ENCODE measurements around the gene TOX2.

TOX2 gene

DNA sequence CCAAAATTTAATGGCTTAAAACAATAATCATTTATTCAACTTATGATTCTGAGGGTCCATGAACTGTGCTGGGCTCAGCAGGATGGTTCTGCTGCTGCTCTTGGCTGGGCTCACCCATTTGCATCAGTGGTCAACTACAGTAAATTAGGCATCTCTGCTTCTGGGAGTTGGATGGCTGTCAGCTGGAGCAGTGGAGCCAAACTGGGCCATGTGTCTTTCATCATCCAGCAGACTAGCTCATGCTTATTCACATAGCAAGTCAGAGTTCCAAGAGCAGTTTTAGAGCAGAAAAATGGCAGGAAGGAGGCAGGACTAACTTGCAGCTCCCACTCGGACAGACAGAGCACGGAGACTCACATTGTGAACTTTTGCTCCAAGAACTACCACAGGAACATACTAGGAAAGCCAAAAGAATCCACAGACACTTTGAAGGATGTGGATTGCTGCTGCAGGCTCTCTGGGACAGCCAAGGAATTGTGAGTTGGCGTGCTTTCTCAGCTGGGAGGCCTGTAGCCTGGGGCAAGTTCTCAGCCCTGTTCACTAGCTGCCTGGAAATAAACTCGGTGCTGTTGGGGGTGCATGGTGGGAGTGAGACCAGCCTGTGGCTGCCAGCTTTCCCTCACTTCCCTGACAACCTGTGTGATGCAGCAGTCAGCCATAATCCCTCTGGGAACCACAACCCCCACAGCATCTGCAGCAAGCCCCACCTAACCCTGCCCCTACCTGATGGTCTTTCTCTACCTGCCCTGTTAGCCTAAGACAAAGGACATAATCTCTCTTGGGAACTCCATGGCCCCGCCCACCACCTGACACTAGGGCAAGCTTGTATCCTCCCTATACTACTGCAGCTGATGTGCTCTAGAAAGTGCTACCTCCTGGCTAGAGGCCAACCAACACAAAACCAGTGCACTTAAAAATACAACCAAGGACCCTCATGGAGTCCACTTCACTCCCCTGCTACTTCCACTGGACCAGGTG is 143.3 kb downstream of the TOX2 start:
- no peak for DNase-seq (ENCODE audit: low read depth)

DNA sequence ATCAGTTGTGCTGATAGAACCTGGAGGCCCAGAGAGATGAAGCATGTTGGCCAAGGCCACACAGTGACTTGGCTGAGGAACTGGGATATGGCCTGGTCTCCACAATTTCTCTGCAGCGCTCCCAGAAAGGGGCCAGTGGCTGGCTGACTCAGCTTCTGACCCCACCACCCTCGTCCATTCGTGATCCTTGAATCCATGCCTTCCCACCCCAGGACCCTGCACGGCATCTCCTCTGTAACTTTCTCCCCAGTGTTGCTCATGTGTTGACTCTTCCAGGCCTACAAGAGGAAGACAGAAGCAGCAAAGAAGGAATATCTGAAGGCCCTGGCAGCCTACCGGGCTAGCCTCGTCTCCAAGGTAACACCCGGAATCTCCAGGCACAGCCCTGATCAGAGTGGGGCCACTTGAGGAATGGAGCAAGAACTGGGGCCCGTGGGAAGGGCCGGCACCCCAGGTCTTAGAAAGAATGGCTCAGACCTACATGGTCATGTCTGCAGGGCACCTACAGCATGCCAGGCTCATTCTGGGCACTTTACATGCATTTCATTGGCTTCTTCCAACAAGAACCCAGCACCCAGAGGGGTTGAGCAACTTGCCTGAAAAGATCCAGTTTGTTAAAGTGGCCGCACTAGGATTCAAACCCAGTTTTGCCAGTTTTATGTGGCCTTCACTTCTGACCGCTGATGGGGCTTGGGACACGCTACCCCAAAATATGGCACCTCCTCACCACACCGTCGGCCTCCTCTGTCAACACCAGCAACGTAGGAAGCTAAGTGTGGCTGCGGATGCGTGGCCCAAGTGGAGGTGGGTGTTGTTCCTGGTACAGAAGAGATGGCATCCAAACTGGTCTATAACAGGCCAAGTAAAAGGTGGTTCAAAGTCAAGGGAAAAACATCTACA is 150.1 kb downstream of the TOX2 start:
- no peak for DNase-seq (ENCODE audit: low read depth)

DNA sequence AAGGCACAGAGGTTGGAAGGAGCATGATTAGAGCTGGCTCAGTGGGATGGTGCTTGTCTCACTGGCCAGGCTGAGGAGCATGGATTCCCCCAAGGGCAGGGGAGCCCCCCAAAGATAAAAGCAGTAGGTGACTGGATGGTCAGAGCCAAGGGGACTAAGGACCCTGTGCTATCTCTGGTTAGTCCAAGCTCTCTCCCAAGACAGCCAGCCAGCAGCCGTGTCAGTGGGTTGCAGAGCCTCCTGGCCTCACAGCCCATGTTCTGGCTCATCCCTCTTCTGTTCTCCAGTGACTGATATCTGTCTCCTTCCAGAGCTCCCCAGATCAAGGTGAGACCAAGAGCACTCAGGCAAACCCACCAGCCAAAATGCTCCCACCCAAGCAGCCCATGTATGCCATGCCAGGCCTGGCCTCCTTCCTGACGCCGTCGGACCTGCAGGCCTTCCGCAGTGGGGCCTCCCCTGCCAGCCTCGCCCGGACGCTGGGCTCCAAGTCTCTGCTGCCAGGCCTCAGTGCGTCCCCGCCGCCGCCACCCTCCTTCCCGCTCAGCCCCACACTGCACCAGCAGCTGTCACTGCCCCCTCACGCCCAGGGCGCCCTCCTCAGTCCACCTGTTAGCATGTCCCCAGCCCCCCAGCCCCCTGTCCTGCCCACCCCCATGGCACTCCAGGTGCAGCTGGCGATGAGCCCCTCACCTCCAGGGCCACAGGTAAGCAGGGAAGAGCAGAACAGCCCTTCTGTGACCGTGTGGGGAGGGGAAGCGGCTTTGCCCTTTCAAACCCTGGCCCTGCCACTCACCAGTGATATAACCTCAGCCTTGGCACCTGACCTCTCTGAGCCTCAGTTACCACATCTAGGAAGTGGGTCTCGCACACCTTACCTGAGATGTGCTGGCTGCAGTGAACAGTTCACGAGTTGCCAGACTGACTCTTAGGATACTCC is 151.0 kb downstream of the TOX2 start:
- no peak for DNase-seq (ENCODE audit: low read depth)

DNA sequence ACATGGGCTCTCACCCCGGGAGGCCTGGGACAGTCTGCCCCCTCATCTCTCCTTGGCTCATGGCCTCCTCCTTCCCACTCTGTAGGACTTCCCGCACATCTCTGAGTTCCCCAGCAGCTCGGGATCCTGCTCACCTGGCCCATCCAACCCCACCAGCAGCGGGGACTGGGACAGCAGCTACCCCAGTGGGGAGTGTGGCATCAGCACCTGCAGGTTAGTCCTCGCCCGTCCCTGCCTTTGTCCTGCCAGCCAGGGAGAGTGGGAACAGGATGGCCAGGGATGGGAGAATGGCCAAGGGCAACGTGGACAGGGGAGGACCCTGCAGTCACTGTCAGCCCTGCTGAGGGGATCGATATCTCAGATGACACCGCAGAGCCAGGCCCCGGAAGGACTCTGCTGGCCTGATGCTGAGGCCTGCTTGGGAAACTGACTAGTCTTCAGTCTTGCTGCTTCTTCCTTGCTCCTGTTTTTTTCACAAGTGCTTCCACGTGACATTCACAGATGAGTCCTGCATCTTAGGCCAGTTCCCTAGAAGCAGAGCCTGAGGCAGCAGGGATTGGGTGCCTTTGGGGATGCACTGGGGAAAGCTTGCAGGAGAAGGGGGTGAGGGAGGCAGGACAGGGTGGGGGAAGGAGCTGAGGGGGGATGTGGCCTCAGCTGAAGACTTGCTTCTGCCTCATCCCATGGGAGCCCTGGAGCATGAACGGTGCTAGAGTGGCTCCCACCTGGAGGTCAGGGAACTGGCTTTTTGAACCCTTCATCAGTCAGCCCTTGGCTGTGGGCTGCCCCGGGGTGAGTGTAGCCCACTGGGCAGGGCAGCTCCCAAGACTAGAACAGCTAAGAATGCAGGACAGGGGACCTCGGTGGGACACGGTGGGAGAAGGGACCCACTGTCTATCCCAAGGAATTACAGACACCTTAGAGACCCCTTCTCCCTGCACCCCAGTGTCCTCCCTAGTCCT is 152.3 kb downstream of the TOX2 start:
- no peak for DNase-seq (ENCODE audit: low read depth)

DNA sequence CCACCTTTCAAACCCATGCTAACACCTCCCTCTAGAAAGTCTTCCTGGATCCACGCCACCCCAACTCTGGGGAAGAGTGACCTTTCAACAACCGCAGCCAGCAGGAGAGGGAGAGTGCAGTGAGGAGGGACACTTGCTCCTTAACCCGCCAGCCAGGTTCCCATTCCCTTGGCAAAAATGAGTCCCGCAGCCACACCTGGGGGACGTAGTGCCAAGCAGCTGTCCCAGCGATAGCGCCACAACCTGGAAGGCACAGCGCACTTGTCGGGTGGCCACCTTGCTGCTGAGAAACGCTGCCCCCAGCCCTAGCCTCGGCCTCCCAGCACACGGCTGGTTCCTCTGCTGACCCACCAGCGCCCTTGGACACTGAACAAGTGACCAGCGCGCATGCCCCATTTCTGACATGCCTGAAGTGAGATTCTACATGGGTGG is 153.0 kb downstream of the TOX2 start:
- no peak for DNase-seq (ENCODE audit: low read depth)

DNA sequence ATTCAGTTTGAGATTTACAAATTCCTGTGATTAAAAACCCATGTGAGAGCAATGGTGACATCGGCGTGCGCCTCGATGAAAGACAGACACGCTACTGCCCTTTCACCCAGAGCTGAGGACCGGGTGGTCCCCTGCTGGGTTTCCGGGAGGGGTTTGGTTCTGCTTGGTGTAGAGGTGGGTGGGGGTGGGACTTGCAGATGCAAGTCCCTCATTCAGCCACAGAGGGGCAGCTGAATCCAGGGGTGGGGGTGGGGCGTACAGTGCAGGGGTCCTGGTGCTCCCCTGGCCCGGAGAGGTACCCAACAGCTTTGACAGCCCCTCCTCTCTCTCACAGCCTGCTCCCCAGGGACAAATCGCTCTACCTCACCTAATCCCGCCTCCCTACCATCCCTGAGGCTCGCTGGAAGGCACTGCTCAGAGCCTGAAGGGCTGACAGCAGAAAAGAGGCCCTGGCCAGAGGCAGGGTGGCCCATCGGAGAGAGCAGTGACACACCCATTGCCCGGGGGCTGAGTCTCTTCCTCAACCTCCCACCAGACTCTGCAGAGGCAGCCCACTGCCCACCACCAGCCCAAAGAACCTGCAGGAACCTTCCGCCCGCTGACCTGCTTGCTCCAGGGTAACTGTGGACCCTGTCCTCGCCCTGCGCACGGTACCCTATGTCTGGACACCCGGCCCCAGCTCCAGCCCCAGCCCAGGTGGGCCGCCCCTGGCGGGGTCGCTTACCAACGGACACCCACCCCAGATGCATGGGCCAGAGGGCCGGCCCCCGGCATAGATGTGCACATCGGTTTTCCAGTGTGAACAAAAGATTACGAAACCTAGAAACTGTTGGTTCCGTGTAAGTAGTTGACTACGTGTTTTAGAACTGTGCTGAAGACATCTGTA is 153.9 kb downstream of the TOX2 start:
- DNase-seq (ENCODE audit: low read depth), result no peak

DNA sequence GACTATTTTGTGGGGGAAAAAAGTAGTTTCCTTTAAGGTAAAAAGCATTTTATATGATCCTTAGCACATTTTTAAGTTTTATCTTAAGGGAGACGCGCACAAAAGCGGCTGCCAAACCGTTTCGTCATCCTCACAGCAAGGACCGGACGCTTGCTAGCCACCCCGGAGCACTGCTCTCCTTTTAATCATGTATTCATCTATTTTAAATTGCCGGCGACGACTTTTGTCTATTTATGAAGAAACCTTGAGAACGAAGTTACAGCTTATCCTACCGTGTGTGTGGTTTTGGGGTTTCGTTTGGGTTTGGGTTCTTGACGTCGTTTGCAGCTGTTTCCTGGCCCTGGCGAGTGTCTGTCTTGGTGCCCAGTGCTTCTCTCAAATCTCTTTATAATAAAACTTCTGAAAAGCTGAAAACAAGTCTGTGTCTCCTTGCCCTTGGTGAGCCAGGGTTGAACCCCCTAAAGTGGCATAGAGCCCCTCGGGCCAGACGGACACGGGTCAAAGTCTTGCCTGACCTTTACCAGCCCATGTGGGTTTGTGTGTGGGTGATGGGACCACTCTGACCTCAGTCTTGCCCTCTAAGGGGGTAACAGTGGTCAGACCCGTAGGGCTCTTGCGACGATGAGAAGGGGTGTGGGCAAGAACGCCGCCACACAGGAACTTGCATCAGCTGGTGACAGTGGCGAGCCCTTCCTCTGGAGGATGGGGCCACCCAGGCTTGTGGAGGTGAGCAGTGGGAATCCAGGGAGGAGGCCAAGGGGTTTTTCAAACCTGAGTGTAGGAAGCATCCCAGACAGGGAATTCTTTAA is 154.8 kb downstream of the TOX2 start:
- DNase-seq (ENCODE audit: low read depth), result peak; percentile 48

DNA sequence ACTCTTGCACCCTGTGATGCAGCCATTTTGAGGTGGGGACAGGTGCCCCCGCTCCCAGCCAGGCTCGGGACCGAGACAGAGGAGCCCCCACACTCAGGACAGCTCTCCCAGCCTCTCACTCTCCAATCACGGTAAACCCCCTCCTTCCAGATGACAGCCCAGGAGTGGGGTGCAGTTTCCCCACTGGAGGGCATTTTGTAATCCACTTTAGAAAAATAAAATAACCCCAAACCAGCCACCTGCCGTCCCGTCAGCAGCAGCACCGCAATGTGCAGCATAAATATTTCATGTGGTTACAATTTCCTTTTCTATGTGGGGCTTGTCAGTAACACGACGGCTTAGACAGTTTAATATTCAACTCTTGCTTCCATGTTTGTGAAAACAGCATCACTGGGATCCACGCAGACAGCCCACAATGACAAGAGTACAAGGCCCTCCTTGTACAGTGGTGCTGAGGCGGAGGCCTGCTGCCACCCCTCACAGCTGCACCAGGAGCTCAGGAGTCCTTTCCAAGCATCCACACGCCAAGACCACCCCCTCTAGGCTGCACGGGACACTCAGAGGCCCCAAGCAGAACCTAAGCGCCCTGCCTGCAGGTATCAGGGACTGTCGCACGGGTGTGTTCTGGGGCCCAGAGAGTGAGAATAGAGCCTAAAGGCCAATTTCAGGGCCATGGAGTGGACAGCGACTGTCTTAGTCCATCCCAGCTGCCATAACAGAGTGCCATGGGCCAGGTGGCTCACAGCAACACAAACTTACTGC is 155.7 kb downstream of the TOX2 start:
- no peak for DNase-seq (ENCODE audit: low read depth)

DNA sequence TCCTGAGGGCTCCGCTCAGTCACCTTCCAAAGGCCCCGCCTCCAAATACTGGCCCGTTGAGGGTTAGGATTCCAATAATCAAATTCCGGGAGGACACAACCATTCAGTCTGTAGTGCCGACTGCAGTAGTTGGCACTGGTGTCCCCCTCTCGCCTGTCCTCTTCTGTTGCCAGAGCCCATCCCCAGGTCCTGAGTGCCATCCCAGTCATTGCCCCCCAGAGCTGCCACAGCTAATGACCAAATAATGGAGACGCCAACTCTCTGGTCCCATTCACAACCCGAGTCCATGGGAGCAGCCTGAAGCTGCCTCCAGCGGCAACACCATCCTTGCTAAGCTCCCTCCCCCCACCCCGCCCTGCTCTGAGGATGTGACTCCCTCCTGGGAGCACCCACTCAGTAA is 156.4 kb downstream of the TOX2 start:
- no peak for DNase-seq (ENCODE audit: low read depth)

DNA sequence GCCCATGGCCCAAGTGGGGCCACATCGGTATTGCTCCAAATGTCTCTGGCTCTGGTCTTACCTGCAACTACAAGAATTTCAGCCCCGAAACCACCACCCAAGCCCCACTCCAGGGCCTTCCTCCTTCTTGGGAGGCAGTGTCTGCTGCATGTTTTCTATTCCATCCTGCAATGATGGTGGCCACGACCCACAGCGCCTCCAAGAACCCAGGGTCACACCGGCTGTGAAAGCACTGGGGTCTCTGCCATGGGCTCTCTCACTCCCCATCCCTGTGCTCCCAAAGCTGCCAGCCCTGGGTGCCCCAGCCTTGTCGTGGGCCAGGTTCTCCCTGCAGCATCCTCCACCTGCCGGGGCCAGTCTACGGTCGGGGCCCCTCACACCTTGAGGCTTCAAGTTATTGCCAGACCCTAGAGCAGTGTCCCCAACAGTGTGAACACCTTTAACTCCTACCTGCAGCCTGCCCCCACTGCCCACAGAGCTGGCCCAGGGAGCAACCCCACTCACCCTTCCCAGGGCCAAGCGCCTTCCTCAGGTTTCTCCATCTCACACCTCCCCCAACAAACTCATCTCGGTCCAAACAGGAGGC is 157.0 kb downstream of the TOX2 start:
- no peak for DNase-seq (ENCODE audit: low read depth)

DNA sequence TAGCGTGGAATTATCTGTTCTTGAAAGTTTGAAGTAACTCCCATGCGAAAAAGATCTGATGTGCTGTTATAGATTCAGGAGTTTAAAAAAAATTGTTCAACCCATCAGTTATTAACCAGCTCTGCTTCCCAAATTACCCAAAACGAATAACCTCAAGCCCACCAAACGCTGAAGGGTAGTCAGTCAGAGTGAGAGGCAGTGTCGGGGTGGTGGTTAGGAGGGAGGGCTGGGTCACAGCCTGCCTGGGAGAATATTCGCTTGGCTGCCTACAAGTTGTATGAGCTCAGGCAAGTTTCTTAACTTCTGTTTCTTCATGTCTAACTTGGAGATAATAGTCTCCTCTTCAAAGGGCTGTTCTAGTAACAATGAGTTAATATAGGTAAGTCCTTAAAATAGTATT is 157.7 kb downstream of the TOX2 start:
- DNase-seq (ENCODE audit: low read depth), result no peak

DNA sequence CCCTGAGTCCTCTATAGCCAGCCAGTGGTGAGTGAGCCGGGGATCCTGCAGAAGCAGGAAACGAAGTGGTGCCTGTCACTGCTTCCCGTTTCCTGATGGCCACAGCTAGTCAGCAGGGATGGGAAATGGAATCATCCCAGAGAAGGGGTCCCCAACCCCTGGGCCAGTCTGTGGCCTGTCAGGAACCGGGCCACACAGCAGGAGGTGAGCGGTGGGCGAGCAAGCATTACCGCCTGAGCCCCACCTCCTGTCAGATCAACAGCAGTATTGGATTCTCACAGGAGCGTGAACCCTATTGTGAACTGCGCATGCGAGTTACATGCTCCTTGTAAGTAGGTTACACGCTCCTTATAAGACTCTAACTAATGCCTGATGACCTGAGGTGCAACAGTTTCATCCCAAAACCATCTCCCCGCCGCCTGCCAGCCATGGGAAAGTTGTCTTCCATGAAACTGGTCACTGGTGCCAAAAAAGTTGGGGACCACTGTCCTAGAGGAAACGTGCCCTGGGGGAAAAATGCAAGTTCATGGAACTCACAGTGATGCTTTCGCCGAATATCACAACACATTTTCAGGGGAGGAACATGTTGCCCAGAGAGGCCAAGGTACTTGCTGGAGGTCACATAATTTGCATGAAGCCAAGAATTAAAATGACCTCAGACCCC is 158.5 kb downstream of the TOX2 start:
- DNase-seq (ENCODE audit: low read depth), result no peak

DNA sequence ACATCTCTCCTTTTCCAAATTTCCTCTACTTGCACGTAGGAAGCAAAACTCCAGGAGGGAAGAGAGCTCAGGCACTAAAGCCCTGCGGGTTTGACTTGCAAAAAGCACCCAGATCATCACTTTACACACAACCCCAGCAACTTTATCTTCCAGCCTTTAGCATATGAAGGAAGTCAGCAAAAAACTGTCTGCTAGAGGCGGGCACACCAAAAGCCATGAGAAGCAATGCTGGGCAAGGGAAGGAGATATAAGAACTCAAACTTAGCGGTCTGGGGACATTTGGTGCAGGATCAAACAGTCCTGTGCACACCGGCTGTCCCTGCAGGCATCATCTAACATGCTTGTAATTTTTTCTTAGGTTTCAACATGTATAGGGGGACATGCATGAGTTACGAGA is 159.0 kb downstream of the TOX2 start:
- no peak for DNase-seq (ENCODE audit: low read depth)

DNA sequence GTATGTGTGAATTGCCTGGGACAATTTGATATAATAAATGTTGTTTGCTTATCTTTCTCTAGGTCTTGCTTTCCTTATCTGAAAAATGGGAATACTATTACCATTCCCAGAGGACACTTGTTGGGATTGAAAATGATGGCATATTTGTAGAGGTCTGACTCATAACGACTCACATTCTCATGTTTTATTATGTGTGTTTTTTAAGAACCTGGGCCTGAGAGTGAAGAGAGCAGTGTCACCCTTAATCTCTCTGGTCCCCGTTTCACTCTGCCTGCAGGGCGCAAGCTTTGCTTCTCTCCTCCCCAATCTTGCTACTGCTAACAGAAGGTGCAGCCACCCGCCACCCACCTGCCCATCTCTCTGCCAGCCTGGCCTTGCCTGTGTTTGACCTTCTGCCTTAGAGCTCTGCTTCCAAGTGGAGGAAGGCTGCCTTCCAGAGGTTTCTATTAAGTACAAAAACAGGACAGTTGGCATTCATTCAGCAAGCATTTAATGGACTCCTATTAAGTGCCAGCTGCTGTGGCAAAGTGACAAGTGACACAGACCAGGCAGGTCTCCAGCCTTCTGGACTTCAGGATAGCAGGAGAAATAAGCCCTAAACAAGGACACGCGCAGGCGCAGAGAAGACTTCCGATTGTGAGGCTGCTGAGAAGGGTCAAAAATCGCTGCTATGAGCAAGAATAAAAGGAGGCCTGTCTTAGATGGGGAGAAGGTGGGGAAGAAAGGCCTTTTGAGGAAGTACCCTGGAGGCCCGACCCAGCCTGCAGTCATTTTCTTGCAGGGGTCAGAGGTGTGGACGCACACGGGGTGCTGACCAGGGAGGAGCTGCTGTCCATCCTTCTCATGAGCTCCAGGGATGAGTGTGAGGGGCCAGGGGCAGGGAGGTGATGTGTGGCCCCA is 159.8 kb downstream of the TOX2 start:
- no peak for DNase-seq (ENCODE audit: low read depth)

DNA sequence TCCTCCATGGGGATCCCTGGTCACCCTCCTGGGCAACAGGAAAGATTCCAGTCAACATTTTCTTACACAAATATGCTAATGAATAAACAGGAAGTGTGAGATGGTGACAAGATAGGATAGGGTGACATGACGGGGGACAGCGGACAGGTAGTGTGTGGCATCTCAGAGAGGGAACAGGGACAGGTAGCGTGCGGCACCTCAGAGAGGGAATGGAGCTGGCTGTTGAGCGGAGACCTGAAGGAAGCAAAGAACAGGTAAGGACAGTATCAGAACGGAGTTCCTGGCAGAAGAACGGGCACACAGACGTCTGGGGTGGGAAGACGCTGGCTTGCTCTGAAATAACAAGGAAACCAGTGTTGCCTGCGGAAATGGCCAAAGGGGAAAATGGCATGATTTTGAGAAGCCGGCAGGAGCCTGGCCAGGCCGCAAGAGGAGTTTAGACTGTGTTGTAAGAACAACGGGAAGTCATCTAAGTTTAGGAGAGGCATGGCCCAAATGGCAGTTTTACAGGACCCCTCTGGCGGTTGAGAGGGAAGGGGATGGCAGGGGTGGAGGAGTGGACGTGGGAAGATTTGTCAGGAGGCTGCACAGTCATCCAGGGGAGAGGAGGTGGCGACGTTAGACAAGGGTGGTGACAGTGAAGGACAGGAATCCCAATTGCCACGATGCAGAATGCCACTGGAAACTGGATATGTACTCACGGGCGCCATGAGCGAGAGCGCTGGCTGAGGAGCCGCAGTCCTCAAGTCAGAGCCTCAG is 160.7 kb downstream of the TOX2 start:
- DNase-seq (ENCODE audit: low read depth), result no peak
